Ishikawa (cell line): Measurements from ENCODE around the gene HTR3E.

ENCODE experiments used
- CEBPB ChIP-seq: IDR thresholded peaks from 2 replicates; pipeline ENCODE4 v1.6.1; 2012
- CREB1 ChIP-seq: IDR thresholded peaks from 2 replicates; pipeline ENCODE4 v1.6.1; 2012; ENCODE audit warnings: low read depth
- EGR1 ChIP-seq: IDR thresholded peaks from 2 replicates; pipeline ENCODE4 v1.6.1; 2012
- EP300 ChIP-seq: IDR thresholded peaks from 2 replicates; pipeline ENCODE4 v1.6.1; 2012; ENCODE audit warnings: borderline replicate concordance
- FOXM1 ChIP-seq: IDR thresholded peaks from 2 replicates; pipeline ENCODE4 v1.6.1; 2012; ENCODE audit warnings: low read depth, borderline replicate concordance
- NFIC ChIP-seq: IDR thresholded peaks from 2 replicates; pipeline ENCODE4 v1.6.1; 2012
- RAD21 ChIP-seq: IDR thresholded peaks from 2 replicates; pipeline ENCODE4 v1.6.1; 2012; ENCODE audit warnings: low read depth
- TAF1 ChIP-seq: IDR thresholded peaks from 2 replicates; pipeline ENCODE4 v1.6.1; 2012; ENCODE audit warnings: low read depth, mild to moderate bottlenecking
- TCF12 ChIP-seq: IDR thresholded peaks from 2 replicates; pipeline ENCODE4 v1.6.1; 2012; ENCODE audit warnings: low read depth
- TEAD4 ChIP-seq: IDR thresholded peaks from 2 replicates; pipeline ENCODE4 v1.6.1; 2012
- YY1 ChIP-seq: IDR thresholded peaks from 2 replicates; pipeline ENCODE4 v1.6.1; 2012; ENCODE audit warnings: low read depth
- ZBTB7A ChIP-seq: IDR thresholded peaks from 2 replicates; pipeline ENCODE4 v1.6.1; 2012; ENCODE audit warnings: low read depth
- TF ChIP-seq, protein P1 (sequence below): IDR thresholded peaks from 2 replicates; pipeline ENCODE4 v1.6.1; 2012
- TF ChIP-seq, protein P2 (sequence below): IDR thresholded peaks from 2 replicates; pipeline ENCODE4 v1.6.1; 2012; ENCODE audit warnings: low read depth, mild to moderate bottlenecking
- TF ChIP-seq, protein P3 (sequence below): IDR thresholded peaks from 2 replicates; pipeline ENCODE4 v1.6.1; 2012

The HTR3E gene

GRCh38 chr3:184085389-184085852 is 11.4 kb upstream of the HTR3E start:
- 0 out of 2 replicates have a peak, but pooled peaks have one; percentile 41 for TF ChIP-seq CEBPB
- TF ChIP-seq YY1, result no peak

- no peak for TF ChIP-seq TAF1
- TF ChIP-seq, protein P1, sequence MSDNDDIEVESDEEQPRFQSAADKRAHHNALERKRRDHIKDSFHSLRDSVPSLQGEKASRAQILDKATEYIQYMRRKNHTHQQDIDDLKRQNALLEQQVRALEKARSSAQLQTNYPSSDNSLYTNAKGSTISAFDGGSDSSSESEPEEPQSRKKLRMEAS, result no peak
- TF ChIP-seq NFIC, result no peak
- TF ChIP-seq CREB1, result no peak
- TF ChIP-seq RAD21, result no peak
- no peak for TF ChIP-seq EGR1
- no peak for TF ChIP-seq YY1
- no peak for TF ChIP-seq TCF12
- no peak for TF ChIP-seq FOXM1
- TF ChIP-seq, protein P2, sequence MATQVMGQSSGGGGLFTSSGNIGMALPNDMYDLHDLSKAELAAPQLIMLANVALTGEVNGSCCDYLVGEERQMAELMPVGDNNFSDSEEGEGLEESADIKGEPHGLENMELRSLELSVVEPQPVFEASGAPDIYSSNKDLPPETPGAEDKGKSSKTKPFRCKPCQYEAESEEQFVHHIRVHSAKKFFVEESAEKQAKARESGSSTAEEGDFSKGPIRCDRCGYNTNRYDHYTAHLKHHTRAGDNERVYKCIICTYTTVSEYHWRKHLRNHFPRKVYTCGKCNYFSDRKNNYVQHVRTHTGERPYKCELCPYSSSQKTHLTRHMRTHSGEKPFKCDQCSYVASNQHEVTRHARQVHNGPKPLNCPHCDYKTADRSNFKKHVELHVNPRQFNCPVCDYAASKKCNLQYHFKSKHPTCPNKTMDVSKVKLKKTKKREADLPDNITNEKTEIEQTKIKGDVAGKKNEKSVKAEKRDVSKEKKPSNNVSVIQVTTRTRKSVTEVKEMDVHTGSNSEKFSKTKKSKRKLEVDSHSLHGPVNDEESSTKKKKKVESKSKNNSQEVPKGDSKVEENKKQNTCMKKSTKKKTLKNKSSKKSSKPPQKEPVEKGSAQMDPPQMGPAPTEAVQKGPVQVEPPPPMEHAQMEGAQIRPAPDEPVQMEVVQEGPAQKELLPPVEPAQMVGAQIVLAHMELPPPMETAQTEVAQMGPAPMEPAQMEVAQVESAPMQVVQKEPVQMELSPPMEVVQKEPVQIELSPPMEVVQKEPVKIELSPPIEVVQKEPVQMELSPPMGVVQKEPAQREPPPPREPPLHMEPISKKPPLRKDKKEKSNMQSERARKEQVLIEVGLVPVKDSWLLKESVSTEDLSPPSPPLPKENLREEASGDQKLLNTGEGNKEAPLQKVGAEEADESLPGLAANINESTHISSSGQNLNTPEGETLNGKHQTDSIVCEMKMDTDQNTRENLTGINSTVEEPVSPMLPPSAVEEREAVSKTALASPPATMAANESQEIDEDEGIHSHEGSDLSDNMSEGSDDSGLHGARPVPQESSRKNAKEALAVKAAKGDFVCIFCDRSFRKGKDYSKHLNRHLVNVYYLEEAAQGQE, result no peak
- TF ChIP-seq ZBTB7A, result no peak
- no peak for TF ChIP-seq EP300
- TF ChIP-seq, protein P3, sequence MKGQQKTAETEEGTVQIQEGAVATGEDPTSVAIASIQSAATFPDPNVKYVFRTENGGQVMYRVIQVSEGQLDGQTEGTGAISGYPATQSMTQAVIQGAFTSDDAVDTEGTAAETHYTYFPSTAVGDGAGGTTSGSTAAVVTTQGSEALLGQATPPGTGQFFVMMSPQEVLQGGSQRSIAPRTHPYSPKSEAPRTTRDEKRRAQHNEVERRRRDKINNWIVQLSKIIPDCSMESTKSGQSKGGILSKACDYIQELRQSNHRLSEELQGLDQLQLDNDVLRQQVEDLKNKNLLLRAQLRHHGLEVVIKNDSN, result no peak
- TF ChIP-seq TEAD4, result no peak
- no peak for TF ChIP-seq CEBPB
These were observed 4.7 kb upstream of the HTR3E start for GRCh38 chr3:184092199-184092598.

GRCh38 chr3:184097556-184097955 is 692 bp downstream of the HTR3E start:
- no peak for TF ChIP-seq CREB1
- TF ChIP-seq TAF1, result no peak
- TF ChIP-seq EP300, result no peak
- TF ChIP-seq, protein P2, result no peak
- TF ChIP-seq, protein P3, result no peak
- no peak for TF ChIP-seq EGR1
- TF ChIP-seq TEAD4, result no peak
- TF ChIP-seq, protein P1, result no peak
- TF ChIP-seq NFIC, result no peak
- TF ChIP-seq YY1, result no peak
- no peak for TF ChIP-seq CEBPB
- TF ChIP-seq TCF12, result no peak
- TF ChIP-seq ZBTB7A, result no peak
- no peak for TF ChIP-seq RAD21
- no peak for TF ChIP-seq FOXM1

DNA sequence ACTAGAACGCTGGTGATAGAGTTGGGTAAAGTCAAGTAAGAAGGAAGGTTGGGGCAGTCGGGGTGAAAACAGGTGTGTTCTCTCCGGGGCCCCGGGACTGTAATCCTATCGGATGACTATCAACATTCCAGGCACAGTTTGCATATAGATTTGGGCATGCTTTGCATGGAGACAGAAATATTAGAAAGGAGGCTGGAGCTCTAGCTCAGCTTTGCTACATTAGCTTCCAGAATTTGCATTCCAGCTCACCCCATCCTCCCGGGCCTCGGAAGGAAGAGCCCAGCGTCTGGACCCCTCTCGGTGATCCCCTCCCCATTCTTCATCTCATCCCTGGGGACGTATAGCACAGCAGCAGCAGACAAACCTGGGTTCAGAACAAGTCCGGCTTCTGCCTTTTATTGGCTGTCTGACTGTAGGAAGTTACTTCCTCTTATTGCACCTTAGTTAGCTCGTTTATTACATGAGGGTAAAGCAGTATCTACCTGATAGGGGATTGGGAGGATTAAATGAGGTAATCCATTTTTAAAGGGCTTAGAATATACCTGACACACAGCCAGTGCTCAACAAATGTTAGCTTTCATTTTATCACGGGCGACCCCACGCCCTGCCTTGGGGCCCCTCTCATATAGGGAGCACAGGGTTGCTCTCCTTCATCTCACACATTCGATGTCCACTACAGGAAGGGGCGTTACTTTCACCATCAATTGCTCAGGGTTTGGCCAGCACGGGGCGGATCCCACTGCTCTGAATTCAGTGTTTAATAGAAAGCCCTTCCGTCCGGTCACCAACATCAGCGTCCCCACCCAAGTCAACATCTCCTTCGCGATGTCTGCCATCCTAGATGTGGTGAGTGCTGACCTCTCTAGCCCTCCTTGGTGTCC is 3.2 kb downstream of the HTR3E start:
- TF ChIP-seq ZBTB7A, result no peak
- TF ChIP-seq TEAD4, result 0 out of 2 replicates have a peak, but pooled peaks have one; percentile 44
- TF ChIP-seq TAF1, result no peak
- TF ChIP-seq, protein P3, result no peak

DNA sequence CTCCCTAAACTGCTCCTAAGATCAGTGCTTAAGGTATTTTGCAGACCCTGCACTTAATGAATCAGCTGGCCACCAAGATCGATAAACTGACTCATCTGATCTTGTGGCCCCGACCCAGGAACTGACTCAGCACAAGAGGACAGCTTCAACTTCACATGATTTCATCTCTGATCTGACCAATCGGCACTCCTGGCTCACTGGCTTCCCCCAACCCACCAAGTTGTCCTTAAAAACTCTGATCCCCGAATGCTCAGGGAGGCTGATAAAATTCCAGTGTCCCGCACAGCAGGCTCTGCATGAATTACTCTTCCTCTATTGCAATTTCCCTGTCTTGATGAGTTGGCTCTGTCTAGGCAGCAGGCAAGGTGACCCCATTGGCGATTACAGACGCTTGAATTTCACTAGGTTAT is 13.5 kb downstream of the HTR3E start:
- TF ChIP-seq ZBTB7A (no peak), RAD21 (no peak), TEAD4 (no peak), EP300 (no peak), YY1 (no peak), CREB1 (no peak), FOXM1 (no peak), TCF12 (no peak), CEBPB (no peak), TAF1 (no peak), NFIC (no peak), EGR1 (no peak)
- TF ChIP-seq, protein P2, result no peak
- TF ChIP-seq, protein P1, result no peak
- TF ChIP-seq, protein P3, result no peak
